GM08714 (cell line): ENCODE results near the gene BAHD1.

Experiments used
- H3K4me3 ChIP-seq: fragments of 200-500 bp; sonication (Bioruptor generic); 2 replicates; pipeline ENCODE4 v1.5.1; 2014; ENCODE audit warnings: mild to moderate bottlenecking, low read length, inconsistent platforms
- ZNF274 ChIP-seq: IDR thresholded peaks from 2 replicates; pipeline ENCODE4 v1.6.1; 2012; ENCODE audit warnings: mild to moderate bottlenecking, low read depth, low read length

BAHD1 gene

DNA sequence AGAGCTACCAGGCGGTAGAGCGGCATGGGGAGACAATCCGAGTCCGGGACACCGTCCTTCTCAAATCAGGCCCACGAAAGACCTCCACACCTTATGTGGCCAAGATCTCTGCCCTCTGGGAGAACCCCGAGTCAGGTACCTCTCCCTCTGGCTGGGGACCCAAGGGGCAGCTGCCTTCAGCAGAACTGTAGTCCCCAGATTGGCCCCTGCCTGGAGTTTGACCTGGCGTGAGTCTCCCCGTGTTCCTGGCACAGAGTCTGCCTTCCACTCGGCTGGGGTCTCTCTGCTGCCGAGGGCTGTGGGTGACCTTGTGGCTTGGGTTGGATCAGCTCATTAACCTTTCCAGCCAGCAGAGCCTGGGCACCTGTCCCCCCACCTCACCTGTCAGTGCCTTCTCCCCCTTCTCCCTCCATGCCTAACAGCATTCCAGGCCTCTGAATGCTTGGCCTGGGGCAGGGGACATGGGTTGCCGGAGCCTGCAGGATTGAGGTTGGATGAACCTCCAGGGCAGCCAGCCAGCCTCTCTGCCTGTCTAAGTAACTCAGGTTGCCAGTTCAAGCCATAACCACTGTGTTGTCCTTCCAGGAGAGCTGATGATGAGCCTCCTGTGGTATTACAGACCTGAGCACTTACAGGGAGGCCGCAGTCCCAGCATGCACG lies 23.3 kb downstream of the BAHD1 start:
- no peak for TF ChIP-seq ZNF274
- no peak overlapping the region for H3K4me3 ChIP-seq

DNA sequence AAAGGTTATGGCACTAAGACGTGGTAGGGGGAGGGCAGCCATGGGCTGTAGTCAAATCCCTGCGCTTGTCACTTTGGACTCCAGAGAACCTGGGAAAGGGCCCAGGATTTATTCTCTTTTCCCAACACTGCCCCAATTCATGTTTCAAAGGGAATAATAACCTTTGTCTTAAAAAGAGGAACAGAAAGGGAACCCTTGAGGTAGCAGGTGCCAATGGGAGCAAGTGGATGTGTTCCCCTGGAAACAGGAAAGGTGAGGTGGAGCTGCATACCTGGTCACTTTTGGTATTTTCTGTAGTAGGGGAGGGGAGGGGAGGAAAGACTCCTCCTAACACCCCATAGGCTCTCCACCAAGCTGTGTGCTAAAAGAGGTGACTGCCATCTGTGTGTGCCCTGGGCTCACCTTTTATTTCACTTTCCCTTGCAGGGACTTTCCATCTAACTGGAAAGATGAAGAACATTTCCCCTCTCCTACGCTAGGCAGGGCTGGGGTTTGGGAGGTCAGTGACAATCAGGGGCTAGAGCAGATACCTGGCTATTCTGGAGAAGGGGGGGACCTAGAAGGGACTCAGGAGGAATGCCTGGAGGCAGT lies 23.9 kb downstream of the BAHD1 start:
- no peak for TF ChIP-seq ZNF274
- no peak overlapping the region for H3K4me3 ChIP-seq

DNA sequence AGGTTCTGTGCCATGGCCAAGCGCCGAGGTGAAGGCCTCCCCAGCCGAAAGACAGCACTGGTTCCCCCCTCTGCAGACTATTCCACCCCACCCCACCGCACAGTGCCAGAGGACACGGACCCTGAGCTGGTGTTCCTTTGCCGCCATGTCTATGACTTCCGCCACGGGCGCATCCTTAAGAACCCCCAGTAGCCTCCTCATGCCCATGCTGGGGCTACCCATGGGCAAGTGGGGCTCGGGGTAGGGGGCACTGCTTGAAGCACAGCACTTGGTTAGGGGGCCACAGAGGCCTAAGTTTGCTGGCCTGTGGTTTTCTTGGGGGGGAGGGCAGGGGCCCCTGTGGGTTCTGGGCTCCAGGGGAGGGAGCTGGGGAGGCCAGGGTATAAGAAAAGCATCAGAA lies 25.2 kb downstream of the BAHD1 start:
- no peak for TF ChIP-seq ZNF274

DNA sequence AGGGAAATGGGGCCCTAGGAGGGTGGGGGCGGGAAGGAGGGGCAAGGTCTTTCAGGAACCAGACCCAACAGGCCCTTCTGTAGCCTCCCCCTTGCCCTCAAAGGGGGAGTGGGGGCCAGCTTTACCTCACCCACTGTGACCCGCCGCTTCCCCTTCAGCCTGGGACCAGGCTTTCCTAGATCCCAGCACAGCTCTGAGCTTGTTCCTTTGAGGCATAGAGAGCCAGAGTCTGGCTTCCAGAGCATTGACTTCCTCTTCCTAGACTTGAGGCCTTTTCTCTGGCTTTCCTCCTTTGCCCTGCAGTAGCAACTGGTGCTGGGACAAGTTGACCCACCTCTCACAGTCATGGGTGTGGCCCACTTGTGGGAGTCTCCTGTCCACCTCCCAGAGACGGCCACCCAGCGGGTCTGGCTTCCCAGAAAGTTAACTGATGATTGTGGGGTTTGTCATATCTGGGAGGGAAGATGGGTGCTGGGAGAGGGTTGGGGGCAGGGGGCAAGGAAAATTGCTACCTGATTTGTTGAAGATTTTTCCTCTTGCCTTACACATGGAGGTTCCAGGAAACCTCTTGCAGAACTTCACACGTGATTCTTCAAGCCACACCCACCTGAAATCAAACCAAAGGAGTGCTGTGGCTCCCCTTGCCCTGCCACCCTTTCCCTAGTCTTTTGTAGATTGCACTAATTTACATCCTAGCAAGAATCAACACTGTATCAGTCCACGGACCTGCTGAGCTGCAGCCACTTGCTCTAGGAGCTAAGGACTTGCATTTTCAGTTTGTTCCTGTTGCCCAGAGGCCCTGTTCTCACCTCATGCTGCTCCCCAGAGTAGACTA lies 25.9 kb downstream of the BAHD1 start:
- no peak for TF ChIP-seq ZNF274
- H3K4me3 ChIP-seq: no peak overlapping the region

More for the DNA sequence above, 25.2 kb downstream of the BAHD1 start:
- no peak overlapping the region for H3K4me3 ChIP-seq

DNA sequence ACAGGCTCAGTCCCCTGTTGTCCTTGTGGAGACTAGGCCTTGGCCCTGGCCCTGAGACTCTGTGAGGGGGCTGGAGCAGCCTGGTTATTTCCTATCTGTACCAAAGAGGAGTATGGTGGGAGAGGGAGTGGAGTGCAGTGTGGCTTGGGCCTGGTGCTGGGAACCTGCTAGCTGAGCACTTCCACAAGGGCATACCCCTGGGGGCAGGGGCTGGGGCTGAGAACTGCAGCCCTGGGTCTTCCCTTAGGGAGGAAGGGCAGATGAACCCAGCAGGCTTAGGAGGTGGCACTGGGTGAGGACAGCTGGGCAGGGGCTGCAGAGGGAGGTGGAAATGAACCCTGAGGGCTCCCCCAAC lies 26.5 kb downstream of the BAHD1 start:
- TF ChIP-seq ZNF274: no peak

DNA sequence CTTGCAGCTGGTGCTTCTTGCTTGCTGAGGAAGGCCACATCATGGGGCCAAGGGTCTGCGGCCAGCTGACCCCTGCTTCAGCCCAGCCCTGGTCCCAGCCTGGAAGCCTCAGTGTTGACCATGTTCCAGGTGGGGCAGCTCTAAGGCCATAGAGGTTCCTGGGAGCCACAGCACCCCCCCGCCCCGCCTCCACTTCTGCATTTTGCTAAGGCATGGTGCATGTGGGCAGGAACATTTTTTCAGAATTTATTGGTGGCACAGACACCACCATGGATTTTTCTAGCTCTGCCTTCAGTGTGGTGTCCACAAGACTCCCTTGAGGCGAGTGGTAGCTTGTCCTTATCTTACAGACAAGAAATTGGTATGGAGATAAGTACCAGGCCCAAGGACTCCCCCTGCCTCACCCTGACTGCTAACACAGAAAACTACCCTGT lies 28.2 kb downstream of the BAHD1 start:
- TF ChIP-seq ZNF274: no peak
- no peak overlapping the region for H3K4me3 ChIP-seq

More for the DNA sequence above, 26.5 kb downstream of the BAHD1 start:
- H3K4me3 ChIP-seq: no peak overlapping the region

DNA sequence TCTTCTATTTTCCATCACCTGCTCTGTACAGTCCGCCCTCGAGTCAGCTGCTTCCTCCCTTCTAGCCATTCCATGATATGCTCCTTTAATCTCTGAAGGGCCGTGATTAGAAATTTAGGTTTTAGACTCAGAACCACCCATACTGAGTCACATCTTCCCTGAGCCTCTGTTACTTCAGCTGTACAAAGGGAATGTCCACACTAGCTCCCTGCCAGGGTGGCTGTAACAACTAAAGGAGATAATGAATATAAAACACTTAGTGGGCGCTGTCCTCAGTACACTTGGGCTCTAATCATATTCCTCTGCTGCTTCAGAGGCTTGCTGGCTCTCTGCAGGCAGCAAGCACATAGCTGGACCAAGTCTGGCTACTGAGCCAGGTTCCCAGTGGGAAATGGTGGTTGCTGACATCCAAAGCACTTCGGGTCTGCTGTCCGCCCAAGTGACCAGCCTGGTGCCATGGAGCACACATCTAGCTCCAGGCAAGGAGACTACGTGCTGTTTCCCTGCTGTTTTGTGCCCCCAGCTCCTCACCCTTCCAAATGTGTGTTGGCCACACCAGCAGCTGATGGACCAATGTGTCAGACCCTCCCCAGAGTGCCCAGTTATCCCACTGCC lies 29.1 kb downstream of the BAHD1 start:
- no peak overlapping the region for H3K4me3 ChIP-seq
- no peak for TF ChIP-seq ZNF274

DNA sequence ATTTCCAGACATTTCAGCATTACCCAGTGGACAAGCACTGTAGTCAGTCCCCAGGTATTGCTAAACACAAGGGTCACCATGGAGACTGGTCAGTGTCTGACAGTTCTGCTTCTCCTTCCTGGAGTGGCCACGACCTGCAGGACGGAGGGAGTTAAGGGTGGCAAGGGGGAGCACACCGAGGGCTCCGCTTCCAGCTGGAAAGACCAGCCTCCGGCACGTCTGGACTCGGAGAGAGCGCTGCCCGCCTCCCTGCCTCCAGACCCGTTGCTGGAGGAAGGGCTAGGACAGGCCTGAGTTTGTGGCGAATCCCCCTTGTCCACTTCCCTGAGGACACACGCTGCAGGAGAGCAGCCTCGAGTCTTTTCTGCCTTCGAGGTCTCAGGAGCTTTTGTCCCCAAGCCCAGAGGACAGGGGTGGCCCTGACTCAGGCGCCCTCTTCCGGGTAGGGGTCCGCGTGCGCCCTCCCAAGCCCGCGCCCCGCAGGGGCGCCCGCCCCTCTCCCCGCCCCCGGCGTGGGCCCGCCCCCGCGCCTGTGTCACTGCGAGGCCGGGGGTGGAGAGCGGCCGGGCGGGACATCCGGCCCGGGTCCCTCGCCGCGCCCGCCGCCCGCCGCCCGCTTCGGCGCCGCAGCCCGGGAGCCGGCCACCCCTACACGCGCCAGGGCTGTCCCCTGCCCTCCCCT lies 29.8 kb downstream of the BAHD1 start, which contains the start of gene CHST14:
TSS of gene CHST14 (plus strand) at position 562 of the 682 bp plus-strand sequence. CDS start 230 bp downstream, outside the sequence.
- TF ChIP-seq ZNF274: no peak
- H3K4me3 ChIP-seq: peak within 1 kb of the TSS; percentile 85

DNA sequence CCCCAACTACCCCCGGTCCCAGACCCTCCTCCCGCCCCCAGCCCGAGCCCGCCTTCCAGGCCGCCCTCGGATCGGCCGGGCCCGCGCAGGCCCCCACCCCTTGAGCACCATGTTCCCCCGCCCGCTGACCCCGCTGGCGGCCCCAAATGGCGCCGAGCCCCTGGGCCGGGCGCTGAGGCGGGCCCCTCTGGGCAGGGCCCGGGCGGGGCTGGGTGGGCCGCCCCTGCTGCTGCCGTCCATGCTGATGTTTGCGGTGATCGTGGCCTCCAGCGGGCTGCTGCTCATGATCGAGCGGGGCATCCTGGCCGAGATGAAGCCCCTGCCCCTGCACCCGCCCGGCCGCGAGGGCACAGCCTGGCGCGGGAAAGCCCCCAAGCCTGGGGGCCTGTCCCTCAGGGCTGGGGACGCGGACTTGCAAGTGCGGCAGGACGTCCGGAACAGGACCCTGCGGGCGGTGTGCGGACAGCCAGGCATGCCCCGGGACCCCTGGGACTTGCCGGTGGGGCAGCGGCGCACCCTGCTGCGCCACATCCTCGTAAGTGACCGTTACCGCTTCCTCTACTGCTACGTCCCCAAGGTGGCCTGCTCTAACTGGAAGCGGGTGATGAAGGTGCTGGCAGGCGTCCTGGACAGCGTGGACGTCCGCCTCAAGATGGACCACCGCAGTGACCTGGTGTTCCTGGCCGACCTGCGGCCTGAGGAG lies 30.5 kb downstream of the BAHD1 start:
- TF ChIP-seq ZNF274: no peak
- H3K4me3 ChIP-seq: peak overlapping the region; percentile 85

DNA sequence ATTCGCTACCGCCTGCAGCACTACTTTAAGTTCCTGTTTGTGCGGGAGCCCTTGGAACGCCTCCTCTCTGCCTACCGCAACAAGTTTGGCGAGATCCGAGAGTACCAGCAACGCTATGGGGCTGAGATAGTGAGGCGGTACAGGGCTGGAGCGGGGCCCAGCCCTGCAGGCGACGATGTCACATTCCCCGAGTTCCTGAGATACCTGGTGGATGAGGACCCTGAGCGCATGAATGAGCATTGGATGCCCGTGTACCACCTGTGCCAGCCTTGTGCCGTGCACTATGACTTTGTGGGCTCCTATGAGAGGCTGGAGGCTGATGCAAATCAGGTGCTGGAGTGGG lies 31.0 kb downstream of the BAHD1 start:
- H3K4me3 ChIP-seq: peak overlapping the region; percentile 85; the same call in 1 of the 2 replicates
- TF ChIP-seq ZNF274: no peak

DNA sequence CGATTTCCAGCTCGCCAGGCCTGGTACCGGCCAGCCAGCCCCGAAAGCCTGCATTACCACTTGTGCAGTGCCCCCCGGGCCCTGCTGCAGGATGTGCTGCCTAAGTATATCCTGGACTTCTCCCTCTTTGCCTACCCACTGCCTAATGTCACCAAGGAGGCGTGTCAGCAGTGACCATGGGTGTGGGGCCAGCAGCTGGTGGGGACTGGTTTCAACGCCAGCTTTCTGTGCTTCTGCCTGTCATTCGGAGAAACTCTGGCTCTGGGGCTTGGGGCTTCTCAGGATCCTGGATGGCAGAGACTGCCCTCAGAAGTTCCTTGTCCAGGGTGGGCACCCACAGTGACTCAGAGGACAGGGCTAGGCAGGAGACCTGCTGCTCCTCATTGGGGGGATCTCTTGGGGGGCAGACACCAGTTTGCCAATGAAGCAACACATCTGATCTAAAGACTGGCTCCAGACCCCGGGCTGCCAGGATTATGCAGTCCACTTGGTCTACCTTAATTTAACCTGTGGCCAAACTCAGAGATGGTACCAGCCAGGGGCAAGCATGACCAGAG lies 31.5 kb downstream of the BAHD1 start:
- H3K4me3 ChIP-seq: peak overlapping the region; percentile 85; the same call in 1 of the 2 replicates
- no peak for TF ChIP-seq ZNF274

DNA sequence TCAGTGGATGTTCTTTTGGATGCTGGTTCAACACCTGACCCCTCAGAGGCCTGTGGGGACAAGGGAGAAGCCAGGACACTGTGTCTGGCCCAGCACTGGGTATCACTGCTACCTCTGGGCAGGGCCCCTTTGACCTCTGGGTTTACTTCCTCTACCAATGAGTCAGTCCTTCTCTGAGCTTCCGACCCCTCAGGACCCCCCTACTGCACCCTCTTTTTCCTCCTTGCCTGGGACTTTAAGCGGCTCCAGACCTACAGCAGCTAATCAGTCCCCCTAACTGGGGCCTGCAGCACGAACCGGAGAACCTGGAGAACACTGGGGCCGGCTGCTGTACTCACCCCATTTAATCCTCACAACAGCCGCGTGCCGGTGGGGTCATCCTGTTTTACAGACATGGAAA lies 33.8 kb downstream of the BAHD1 start:
- no peak overlapping the region for H3K4me3 ChIP-seq
- TF ChIP-seq ZNF274: no peak
